ENCODE measurements around the gene CCN6. TPM values are rescaled to one million over a fixed set of nuclear protein-coding genes. Genes with fewer than 3 reads are reported as not detected.

CCN6 gene
- total RNA-seq, 6 experiments from 2014 or later: not detected

- no peak for DNase-seq
- peaks cover 53% of the 10 kb centered on the region for H3K4me1 Mint-ChIP-seq (ENCODE audit: low read depth)
- peaks cover 2% of the 10 kb centered on the region; the same call in 1 of the 2 replicates for H3K27me3 Mint-ChIP-seq (ENCODE audit: insufficient read depth)
- no peak overlapping the region for H3K4me3 Mint-ChIP-seq
- TF ChIP-seq CTCF (IDR thresholded peaks at IDR 0.05): no peak
- H3K27ac Mint-ChIP-seq: peak overlapping the region; percentile 16; the same call in 1 of the 2 replicates
- H3K9me3 Mint-ChIP-seq: no peaks in the 10 kb centered on the region
- H3K36me3 Mint-ChIP-seq (ENCODE audit: low read depth): no peaks in the 10 kb centered on the region
Measured at GRCh38 chr6:112034616-112034995, 19.3 kb upstream of the CCN6 start.

GRCh38 chr6:112036088-112036637 is 17.7 kb upstream of the CCN6 start:
- H3K36me3 Mint-ChIP-seq (ENCODE audit: low read depth): no peaks in the 10 kb centered on the region
- H3K4me3 Mint-ChIP-seq: no peak overlapping the region
- no peaks in the 10 kb centered on the region for H3K9me3 Mint-ChIP-seq
- H3K27ac Mint-ChIP-seq: peak overlapping the region; percentile 68
- peaks cover 2% of the 10 kb centered on the region; the same call in 1 of the 2 replicates for H3K27me3 Mint-ChIP-seq (ENCODE audit: insufficient read depth)
- no peak for TF ChIP-seq CTCF (IDR thresholded peaks at IDR 0.05)
- no peak for DNase-seq
- H3K4me1 Mint-ChIP-seq (ENCODE audit: low read depth): peaks cover 63% of the 10 kb centered on the region

DNA sequence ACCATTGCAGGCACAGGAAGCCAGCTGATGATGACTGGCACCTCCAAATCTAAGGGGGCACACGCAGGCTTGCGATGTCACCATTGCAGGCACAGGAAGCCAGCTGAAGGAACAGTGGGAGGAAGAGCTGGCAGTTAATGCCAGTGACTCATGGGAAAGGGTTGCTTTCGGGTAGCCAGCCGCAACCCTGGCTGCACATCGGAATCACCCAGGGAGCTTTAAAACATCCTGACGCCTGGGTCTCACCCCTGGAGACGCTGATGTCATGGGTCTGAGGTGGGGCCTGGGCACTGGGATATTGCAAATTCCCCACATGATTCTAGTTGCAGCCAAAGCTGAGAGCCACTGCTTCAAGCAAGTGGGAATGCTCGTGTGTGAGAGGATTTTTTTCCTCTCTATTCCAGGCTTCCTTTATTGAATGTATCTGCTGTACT is 16.1 kb upstream of the CCN6 start:
- TF ChIP-seq CTCF (IDR thresholded peaks at IDR 0.05): no peak
- peak overlapping the region; percentile 81 for H3K27ac Mint-ChIP-seq
- H3K9me3 Mint-ChIP-seq: no peaks in the 10 kb centered on the region
- peaks cover 78% of the 10 kb centered on the region for H3K4me1 Mint-ChIP-seq (ENCODE audit: low read depth)
- H3K36me3 Mint-ChIP-seq (ENCODE audit: low read depth): no peaks in the 10 kb centered on the region
- H3K4me3 Mint-ChIP-seq: peak overlapping the region; percentile 61
- DNase-seq: peak; percentile 93
- H3K27me3 Mint-ChIP-seq (ENCODE audit: insufficient read depth): no peaks in the 10 kb centered on the region

GRCh38 chr6:112038268-112038667 is 15.6 kb upstream of the CCN6 start:
- TF ChIP-seq CTCF (IDR thresholded peaks at IDR 0.05): no peak
- no peaks in the 10 kb centered on the region for H3K27me3 Mint-ChIP-seq (ENCODE audit: insufficient read depth)
- peak overlapping the region; percentile 81 for H3K27ac Mint-ChIP-seq
- no peaks in the 10 kb centered on the region for H3K36me3 Mint-ChIP-seq (ENCODE audit: low read depth)
- H3K4me1 Mint-ChIP-seq (ENCODE audit: low read depth): peaks cover 80% of the 10 kb centered on the region
- no peak for DNase-seq
- no peaks in the 10 kb centered on the region for H3K9me3 Mint-ChIP-seq
- peak overlapping the region; percentile 61 for H3K4me3 Mint-ChIP-seq

DNA sequence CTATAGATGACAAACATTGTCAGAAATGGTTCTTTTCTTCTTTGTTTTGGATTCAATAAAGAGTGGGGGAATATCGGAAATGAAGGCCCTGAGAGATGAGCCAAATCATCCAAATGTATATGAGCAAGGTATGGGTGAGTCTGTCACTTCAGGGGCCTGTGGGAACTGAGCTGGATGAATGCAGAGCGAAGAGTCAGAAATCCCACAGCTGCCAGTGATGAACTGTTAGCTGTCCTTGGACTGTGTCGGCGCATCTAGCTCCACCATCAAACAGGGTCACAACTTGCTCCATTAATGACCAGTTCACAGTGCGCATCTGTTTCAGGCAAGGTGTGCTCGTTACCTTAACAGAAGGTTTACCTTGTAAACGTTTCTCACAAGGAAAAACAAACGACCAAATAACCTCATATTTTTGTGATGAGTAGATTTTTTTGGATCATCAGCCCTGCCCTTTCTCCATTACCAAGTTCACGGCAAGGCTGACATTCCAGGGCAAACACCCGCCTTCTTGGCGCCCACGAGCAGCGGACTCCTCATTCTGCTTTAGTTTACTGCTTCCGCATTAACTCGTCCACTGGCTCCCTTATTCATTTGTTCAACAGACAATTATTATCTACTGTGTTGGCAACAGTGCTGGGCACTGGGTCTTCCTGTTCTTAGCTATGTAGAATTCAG is 15.0 kb upstream of the CCN6 start:
- Mint-ChIP-seq H3K27me3 (ENCODE audit: insufficient read depth) (no peaks in the 10 kb centered on the region), H3K36me3 (ENCODE audit: low read depth) (no peaks in the 10 kb centered on the region), H3K27ac (peak overlapping the region; percentile 81), H3K9me3 (no peaks in the 10 kb centered on the region), H3K4me1 (ENCODE audit: low read depth) (peaks cover 84% of the 10 kb centered on the region), H3K4me3 (peak overlapping the region; percentile 61; the same call in 1 of the 2 replicates)
- no peak for DNase-seq
- TF ChIP-seq CTCF (IDR thresholded peaks at IDR 0.05): no peak

All from HFFc6 (cell line).